GM21515 (cell line): ENCODE results near the gene SYNPO2L.

Experiments used
- ATAC-seq: cut with Tn5 transposase; IDR thresholded peaks from one replicate; pipeline ENCODE4 v1.9.1; 2021; ENCODE audit not compliant: unreplicated experiment

Gene SYNPO2L

GRCh38 chr10:73648975-73649829, 6.6 kb downstream of the SYNPO2L start:
- no peak for ATAC-seq

- no peak for ATAC-seq
Measured at GRCh38 chr10:73647875-73648651, 7.8 kb downstream of the SYNPO2L start.

- ATAC-seq, result no peak
Measured at GRCh38 chr10:73647211-73647874, 8.5 kb downstream of the SYNPO2L start.

GRCh38 chr10:73646598-73647041, 9.2 kb downstream of the SYNPO2L start:
- no peak for ATAC-seq

GRCh38 chr10:73645251-73645650, 10.6 kb downstream of the SYNPO2L start:
- ATAC-seq, result no peak

GRCh38 chr10:73644767-73645166, 11.1 kb downstream of the SYNPO2L start:
- no peak for ATAC-seq

GRCh38 chr10:73644015-73644743, 11.7 kb downstream of the SYNPO2L start:
- ATAC-seq, result no peak

- ATAC-seq, result no peak
Measured at GRCh38 chr10:73643362-73643761, 12.5 kb downstream of the SYNPO2L start.

GRCh38 chr10:73641328-73642060, 14.3 kb downstream of the SYNPO2L start, which contains the start of gene MYOZ1:
Gene MYOZ1, minus strand, starts transcription at chr10:73641474. Its CDS starts 1,457 bp downstream, at chr10:73640017.
- no peak for ATAC-seq

- no peak for ATAC-seq
Measured at GRCh38 chr10:73639286-73639685, 16.5 kb downstream of the SYNPO2L start.

- no peak for ATAC-seq
Measured at GRCh38 chr10:73635781-73636180, 20.0 kb downstream of the SYNPO2L start.

- ATAC-seq, result no peak
Measured at GRCh38 chr10:73634421-73634820, 21.4 kb downstream of the SYNPO2L start.

- no peak for ATAC-seq
Measured at GRCh38 chr10:73629165-73629564, 26.7 kb downstream of the SYNPO2L start.

- no peak for ATAC-seq
Measured at GRCh38 chr10:73628405-73628804, 27.4 kb downstream of the SYNPO2L start.

GRCh38 chr10:73627300-73627699, 28.5 kb downstream of the SYNPO2L start:
- no peak for ATAC-seq

GRCh38 chr10:73625884-73626752, 29.7 kb downstream of the SYNPO2L start:
- ATAC-seq, result peak; percentile 94

GRCh38 chr10:73625004-73625883, 30.6 kb downstream of the SYNPO2L start:
- peak; percentile 43 for ATAC-seq

GRCh38 chr10:73623056-73623455, 32.8 kb downstream of the SYNPO2L start:
- no peak for ATAC-seq
